ENCODE measurements around the gene PLCB3. TPM values are rescaled to one million over a fixed set of nuclear protein-coding genes. Genes with fewer than 3 reads are reported as not detected.

The PLCB3 gene
- total RNA-seq, 1 experiment from 2014 or later = 40.6 TPM

DNA sequence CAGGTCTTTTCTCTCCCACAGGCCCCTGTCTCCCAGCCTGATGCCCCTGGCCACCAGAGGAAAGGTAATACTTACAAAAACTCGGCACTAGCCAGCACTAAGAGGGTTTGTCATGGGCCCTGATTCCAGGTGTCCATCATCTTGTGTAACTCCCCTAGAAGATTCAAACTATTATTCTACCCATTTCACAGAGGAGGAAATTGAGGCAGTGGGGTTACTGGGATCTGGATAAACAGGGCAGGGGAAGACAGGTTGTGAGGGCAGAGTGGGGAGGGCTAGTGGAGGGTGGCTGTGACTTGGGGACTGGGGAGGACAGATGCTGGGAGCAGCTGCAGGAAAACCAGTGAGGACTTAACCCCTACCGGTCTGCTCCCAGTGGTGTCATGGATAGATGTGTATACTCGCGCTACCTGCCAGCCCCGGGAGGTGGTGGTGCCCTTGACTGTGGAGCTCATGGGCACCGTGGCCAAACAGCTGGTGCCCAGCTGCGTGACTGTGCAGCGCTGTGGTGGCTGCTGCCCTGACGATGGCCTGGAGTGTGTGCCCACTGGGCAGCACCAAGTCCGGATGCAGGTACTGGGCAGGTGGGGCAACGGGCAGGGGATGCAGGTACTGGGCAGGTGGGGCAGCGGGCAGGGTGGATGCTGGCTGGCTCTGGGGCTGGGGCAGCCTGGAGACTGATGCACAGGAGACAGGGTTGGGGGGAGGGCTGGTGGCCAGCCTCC, 15.7 kb upstream of the PLCB3 start:
- DNase-seq = no peak
- TF ChIP-seq, protein P1, sequence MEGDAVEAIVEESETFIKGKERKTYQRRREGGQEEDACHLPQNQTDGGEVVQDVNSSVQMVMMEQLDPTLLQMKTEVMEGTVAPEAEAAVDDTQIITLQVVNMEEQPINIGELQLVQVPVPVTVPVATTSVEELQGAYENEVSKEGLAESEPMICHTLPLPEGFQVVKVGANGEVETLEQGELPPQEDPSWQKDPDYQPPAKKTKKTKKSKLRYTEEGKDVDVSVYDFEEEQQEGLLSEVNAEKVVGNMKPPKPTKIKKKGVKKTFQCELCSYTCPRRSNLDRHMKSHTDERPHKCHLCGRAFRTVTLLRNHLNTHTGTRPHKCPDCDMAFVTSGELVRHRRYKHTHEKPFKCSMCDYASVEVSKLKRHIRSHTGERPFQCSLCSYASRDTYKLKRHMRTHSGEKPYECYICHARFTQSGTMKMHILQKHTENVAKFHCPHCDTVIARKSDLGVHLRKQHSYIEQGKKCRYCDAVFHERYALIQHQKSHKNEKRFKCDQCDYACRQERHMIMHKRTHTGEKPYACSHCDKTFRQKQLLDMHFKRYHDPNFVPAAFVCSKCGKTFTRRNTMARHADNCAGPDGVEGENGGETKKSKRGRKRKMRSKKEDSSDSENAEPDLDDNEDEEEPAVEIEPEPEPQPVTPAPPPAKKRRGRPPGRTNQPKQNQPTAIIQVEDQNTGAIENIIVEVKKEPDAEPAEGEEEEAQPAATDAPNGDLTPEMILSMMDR (IDR thresholded peaks at IDR 0.05; ENCODE audit: insufficient read depth in 1 of 2, low read depth in 1 of 2, low read length in 1 of 2, severe bottlenecking in 1 of 2, unreplicated experiment in 1 of 2) = no peak
- H3K4me1 Mint-ChIP-seq (ENCODE audit: low read depth, unreplicated experiment) = peaks cover 8% of the 10 kb centered on the region
- TSS peak; percentile 9 for BruUV-seq (replicated peaks)
- CTCF ChIA-PET = no interaction called here
- no peaks in the 10 kb centered on the region for H3K9me3 Mint-ChIP-seq (ENCODE audit: unreplicated experiment)
- POLR2A ChIA-PET = no interaction called here
- no peaks in the 10 kb centered on the region for H3K27me3 Mint-ChIP-seq (ENCODE audit: insufficient read depth, unreplicated experiment)
- Histone ChIP-seq H3K9me3 (no peaks in the 10 kb centered on the region), H3K36me3 (ENCODE audit: control insufficient read depth, insufficient read depth, low read length) (peaks cover 2% of the 10 kb centered on the region), H3K27me3 (replicated peaks; ENCODE audit: control insufficient read depth, insufficient read depth, low read length) (no peaks in the 10 kb centered on the region), H3K4me1 (peaks cover 25% of the 10 kb centered on the region), H3K4me3 (ENCODE audit: low read depth, low read length) (peak overlapping the region; percentile 77)
- peak overlapping the region; percentile 78 for H3K4me3 Mint-ChIP-seq (ENCODE audit: unreplicated experiment)
- peaks cover 31% of the 10 kb centered on the region for H3K36me3 Mint-ChIP-seq (ENCODE audit: insufficient read depth, unreplicated experiment)
- intact Hi-C loops (cut with micrococcal nuclease; ENCODE audit: unreplicated experiment) = no loop called here
- H3K27ac Mint-ChIP-seq (ENCODE audit: unreplicated experiment) = peak overlapping the region; percentile 27

DNA sequence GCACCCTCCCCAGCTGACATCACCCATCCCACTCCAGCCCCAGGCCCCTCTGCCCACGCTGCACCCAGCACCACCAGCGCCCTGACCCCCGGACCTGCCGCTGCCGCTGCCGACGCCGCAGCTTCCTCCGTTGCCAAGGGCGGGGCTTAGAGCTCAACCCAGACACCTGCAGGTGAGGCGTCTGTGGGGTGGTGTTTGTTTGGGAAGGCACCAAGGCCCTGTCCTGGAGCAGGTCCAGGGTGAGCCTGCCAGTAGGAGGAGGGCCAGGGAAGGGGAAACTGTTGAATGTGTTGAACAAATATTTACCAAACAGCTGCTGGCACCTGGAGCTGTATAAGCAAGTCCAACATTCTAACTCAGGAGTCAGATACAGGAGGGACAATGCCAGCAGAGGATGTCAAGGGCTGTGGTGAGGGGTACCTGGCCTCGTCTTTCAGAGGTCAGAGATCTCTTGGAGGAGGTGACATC, 13.8 kb upstream of the PLCB3 start:
- H3K9me3 Mint-ChIP-seq (ENCODE audit: unreplicated experiment) = no peaks in the 10 kb centered on the region
- POLR2A ChIA-PET = interaction anchor here (0.6 kb wide), 1 partner anchor 52 kb away, joined by 3 read pairs; the partner anchor contains the start of gene STIP1
- no peaks in the 10 kb centered on the region for H3K9me3 ChIP-seq

DNA sequence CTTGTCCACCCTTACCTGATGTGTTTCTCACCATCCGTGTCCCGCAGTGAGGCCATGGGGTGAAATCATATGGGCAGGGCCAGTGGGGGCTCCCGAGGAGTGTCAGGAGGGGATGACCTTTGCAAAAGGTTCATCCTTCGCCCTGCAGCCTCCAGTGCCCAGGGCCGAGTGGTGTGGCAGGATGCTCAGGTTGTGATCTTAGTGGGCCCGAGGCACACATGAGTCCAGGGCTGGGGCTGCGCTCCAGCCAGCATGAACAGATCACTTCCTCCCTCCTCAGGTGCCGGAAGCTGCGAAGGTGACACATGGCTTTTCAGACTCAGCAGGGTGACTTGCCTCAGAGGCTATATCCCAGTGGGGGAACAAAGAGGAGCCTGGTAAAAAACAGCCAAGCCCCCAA, 13.3 kb upstream of the PLCB3 start:
- no TSS peak for BruUV-seq (replicated peaks)

More for the DNA sequence above, 13.8 kb upstream of the PLCB3 start:
- DNase-seq = no peak
- intact Hi-C loops (cut with micrococcal nuclease; ENCODE audit: unreplicated experiment) = no loop called here
- Histone ChIP-seq H3K4me1 (peaks cover 24% of the 10 kb centered on the region), H3K27me3 (replicated peaks; ENCODE audit: control insufficient read depth, insufficient read depth, low read length) (no peaks in the 10 kb centered on the region), H3K36me3 (ENCODE audit: control insufficient read depth, insufficient read depth, low read length) (no peaks in the 10 kb centered on the region; the same call in 1 of the 2 replicates), H3K4me3 (ENCODE audit: low read depth, low read length) (no peak overlapping the region)
- TF ChIP-seq, protein P1 (IDR thresholded peaks at IDR 0.05; ENCODE audit: insufficient read depth in 1 of 2, low read depth in 1 of 2, low read length in 1 of 2, severe bottlenecking in 1 of 2, unreplicated experiment in 1 of 2) = no peak
- Mint-ChIP-seq H3K4me1 (ENCODE audit: low read depth, unreplicated experiment) (peaks cover 8% of the 10 kb centered on the region), H3K27me3 (ENCODE audit: insufficient read depth, unreplicated experiment) (no peaks in the 10 kb centered on the region), H3K4me3 (ENCODE audit: unreplicated experiment) (no peak overlapping the region), H3K36me3 (ENCODE audit: insufficient read depth, unreplicated experiment) (peaks cover 50% of the 10 kb centered on the region), H3K27ac (ENCODE audit: unreplicated experiment) (no peak overlapping the region)
- CTCF ChIA-PET = interaction anchor here (1.2 kb wide), 1 partner anchor 9 kb away, joined by 3 read pairs; the partner anchor contains the start of gene PPP1R14B
- no TSS peak for BruUV-seq (replicated peaks)

More for the DNA sequence above, 13.3 kb upstream of the PLCB3 start:
- no peak overlapping the region for H3K27ac Mint-ChIP-seq (ENCODE audit: unreplicated experiment)
- ChIA-PET POLR2A (no interaction called here), CTCF (interaction anchor here (0.5 to 1.2 kb wide), 2 partner anchors 9 to 63 kb away, joined by 3 read pairs; partner anchors contain the start of gene PPP1R14B)
- intact Hi-C loops (cut with micrococcal nuclease; ENCODE audit: unreplicated experiment) = no loop called here
- TF ChIP-seq, protein P1 (IDR thresholded peaks at IDR 0.05; ENCODE audit: insufficient read depth in 1 of 2, low read depth in 1 of 2, low read length in 1 of 2, severe bottlenecking in 1 of 2, unreplicated experiment in 1 of 2) = no peak
- H3K9me3 Mint-ChIP-seq (ENCODE audit: unreplicated experiment) = no peaks in the 10 kb centered on the region
- peaks cover 8% of the 10 kb centered on the region for H3K4me1 Mint-ChIP-seq (ENCODE audit: low read depth, unreplicated experiment)
- peaks cover 55% of the 10 kb centered on the region for H3K36me3 Mint-ChIP-seq (ENCODE audit: insufficient read depth, unreplicated experiment)
- H3K4me3 Mint-ChIP-seq (ENCODE audit: unreplicated experiment) = no peak overlapping the region
- Histone ChIP-seq H3K36me3 (ENCODE audit: control insufficient read depth, insufficient read depth, low read length) (no peaks in the 10 kb centered on the region; the same call in 1 of the 2 replicates), H3K4me1 (peaks cover 30% of the 10 kb centered on the region), H3K9me3 (no peaks in the 10 kb centered on the region), H3K27me3 (replicated peaks; ENCODE audit: control insufficient read depth, insufficient read depth, low read length) (no peaks in the 10 kb centered on the region), H3K4me3 (ENCODE audit: low read depth, low read length) (no peak overlapping the region)
- H3K27me3 Mint-ChIP-seq (ENCODE audit: insufficient read depth, unreplicated experiment) = no peaks in the 10 kb centered on the region
- no peak for DNase-seq
